ENCODE data around the gene GALM. TPM values are rescaled to one million over a fixed set of nuclear protein-coding genes. Genes with fewer than 3 reads are reported as not detected.

Gene GALM
- total and polyA plus RNA-seq, 2 donors (not counting 3 experiments of a cell fraction or from before 2014, with no cell fraction given): 4.8 to 6.1 TPM

DNA sequence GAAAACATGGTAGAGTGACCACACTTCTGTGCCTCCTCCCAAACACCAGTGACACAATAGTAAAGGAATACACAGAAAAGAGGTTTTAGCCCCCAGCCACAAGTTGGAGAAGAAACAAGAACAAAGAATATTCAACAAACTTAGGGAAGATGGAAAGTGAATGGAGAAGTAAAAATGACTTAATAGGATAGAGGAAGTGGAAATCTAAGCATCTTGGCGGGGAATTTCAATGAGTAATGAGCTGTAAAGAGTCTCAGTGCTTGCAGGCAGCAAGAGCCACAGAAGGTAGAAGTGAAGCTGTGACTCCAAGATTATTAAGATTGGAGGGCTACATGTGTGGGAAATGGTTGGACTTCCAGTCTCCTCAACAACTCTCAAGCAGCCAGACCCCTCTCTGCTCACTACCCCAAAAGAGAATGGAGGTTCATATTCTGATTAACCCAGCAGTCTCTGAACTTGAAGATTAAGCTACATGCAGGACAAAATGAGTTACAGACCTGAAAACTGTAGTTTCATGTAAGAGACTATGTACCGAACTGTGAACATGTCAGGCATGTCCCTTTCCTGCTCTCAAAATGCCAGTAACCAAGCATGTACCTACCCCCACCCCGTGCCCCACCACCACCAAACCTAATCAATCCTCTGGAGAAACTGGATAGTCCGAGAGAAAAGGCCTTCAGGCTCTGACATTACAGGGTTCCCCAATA lies 46.3 kb upstream of the GALM start:
- POLR2A ChIA-PET: no interaction called here
- Histone ChIP-seq H3K9ac (replicated peaks; ENCODE audit: extremely low read depth, insufficient read depth, low read length) (no peak overlapping the region), H3K27me3 (ENCODE audit: control insufficient read depth in 2 of 2, insufficient read depth in 2 of 2, low read length in 2 of 2) (peaks cover 1 to 5% of the 10 kb centered on the region in 2 experiments), H3K4me1 (ENCODE audit: control insufficient read depth, extremely low read depth, insufficient read depth, low read length) (no peaks in the 10 kb centered on the region), H4K20me1 (replicated peaks; ENCODE audit: control insufficient read depth, extremely low read depth, insufficient read depth, low read length) (no peaks in the 10 kb centered on the region), H3K9me1 (replicated peaks; ENCODE audit: control insufficient read depth, extremely low read depth, insufficient read depth, low read length) (no peaks in the 10 kb centered on the region), H3K4me3 (replicated peaks in 1 of 3; ENCODE audit: insufficient read depth in 1 of 3, low read depth in 1 of 3, low read length in 3 of 3) (no peak overlapping the region), H3K79me2 (ENCODE audit: control insufficient read depth, insufficient read depth, low read length) (no peaks in the 10 kb centered on the region), H3K27ac (ENCODE audit: insufficient read depth, low read depth, low read length) (no peak overlapping the region), H3K9me3 (replicated peaks; ENCODE audit: control insufficient read depth, insufficient read depth, low read length) (no peaks in the 10 kb centered on the region), H3K4me2 (ENCODE audit: insufficient read depth, low read length) (no peak overlapping the region), H2AFZ (ENCODE audit: low read depth, low read length) (no peak overlapping the region), H3K36me3 (ENCODE audit: control insufficient read depth in 2 of 2, extremely low read depth in 1 of 2, insufficient read depth in 2 of 2, low read length in 2 of 2) (no peaks in the 10 kb centered on the region)
- dilution Hi-C loops (cut with MboI; ENCODE audit: extremely low pct_ligation_motif_present, low sequenced_read_pairs): no loop called here
- BruUV-seq (replicated peaks): no TSS peak
- FAIRE-seq: no peak
- DNase-seq (ENCODE audit: low read depth, low spot score): peak; percentile 12
- TF ChIP-seq, protein P1, sequence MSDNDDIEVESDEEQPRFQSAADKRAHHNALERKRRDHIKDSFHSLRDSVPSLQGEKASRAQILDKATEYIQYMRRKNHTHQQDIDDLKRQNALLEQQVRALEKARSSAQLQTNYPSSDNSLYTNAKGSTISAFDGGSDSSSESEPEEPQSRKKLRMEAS (IDR thresholded peaks at IDR 0.05; ENCODE audit: insufficient read depth, insufficient read length): no peak
- TF ChIP-seq POLR2A (IDR thresholded peaks at IDR 0.05; ENCODE audit: low read depth, low read length) (no peak), GATA2 (IDR thresholded peaks at IDR 0.05; ENCODE audit: insufficient read depth, insufficient read length, low read depth, low read length) (no peak), FOS (IDR thresholded peaks at IDR 0.05; ENCODE audit: borderline replicate concordance, insufficient read depth, low read length) (no peak), MYC (IDR thresholded peaks at IDR 0.05; ENCODE audit: low read depth, low read length) (no peak), JUN (IDR thresholded peaks at IDR 0.05; ENCODE audit: borderline replicate concordance, insufficient read depth, insufficient read length, low read depth) (no peak), EZH2 (IDR thresholded peaks at IDR 0.05; ENCODE audit: borderline replicate concordance, low read depth, low read length, severe bottlenecking) (no peak), POLR2AphosphoS5 (IDR thresholded peaks at IDR 0.05; ENCODE audit: insufficient read depth, low read depth, low read length) (no peak)
- TF ChIP-seq, protein P2, sequence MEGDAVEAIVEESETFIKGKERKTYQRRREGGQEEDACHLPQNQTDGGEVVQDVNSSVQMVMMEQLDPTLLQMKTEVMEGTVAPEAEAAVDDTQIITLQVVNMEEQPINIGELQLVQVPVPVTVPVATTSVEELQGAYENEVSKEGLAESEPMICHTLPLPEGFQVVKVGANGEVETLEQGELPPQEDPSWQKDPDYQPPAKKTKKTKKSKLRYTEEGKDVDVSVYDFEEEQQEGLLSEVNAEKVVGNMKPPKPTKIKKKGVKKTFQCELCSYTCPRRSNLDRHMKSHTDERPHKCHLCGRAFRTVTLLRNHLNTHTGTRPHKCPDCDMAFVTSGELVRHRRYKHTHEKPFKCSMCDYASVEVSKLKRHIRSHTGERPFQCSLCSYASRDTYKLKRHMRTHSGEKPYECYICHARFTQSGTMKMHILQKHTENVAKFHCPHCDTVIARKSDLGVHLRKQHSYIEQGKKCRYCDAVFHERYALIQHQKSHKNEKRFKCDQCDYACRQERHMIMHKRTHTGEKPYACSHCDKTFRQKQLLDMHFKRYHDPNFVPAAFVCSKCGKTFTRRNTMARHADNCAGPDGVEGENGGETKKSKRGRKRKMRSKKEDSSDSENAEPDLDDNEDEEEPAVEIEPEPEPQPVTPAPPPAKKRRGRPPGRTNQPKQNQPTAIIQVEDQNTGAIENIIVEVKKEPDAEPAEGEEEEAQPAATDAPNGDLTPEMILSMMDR (IDR thresholded peaks at IDR 0.05; ENCODE audit: extremely low read depth in 1 of 2, insufficient read depth in 1 of 2, low read depth in 1 of 2, low read length in 2 of 2): no peak
- intact Hi-C loops (cut with micrococcal nuclease): no loop called here
- CTCF ChIA-PET: interaction anchor here (1.0 to 3.5 kb wide), 2 partner anchors 16 to 91 kb away, joined by 3 to 15 read pairs; partner anchors contain the start of gene HNRNPLL

Measured in endothelial cell of umbilical vein (primary cell).